ACHN (cell line): ENCODE results near the gene NT5DC4.
"Not testable (repeated sequence)": the region's sequence is repeated elsewhere in the genome, so short reads cannot be mapped to it uniquely, and the experiment has no call there.

Experiments
- DNase-seq: peaks from one replicate; pipeline ENCODE4 v3.0.0-alpha.2; 2015
- in situ Hi-C: cut with HindIII; loops from 2 replicates; pipeline ENCODE4 v1.10.0; 2017; ENCODE audit warnings: low sequenced_read_pairs, low pct_ligation_motif_present, low pct_unique_long_range_greater_than_20kb

The NT5DC4 gene

GRCh38 chr2:112694182-112694581 is 26.6 kb upstream of the NT5DC4 start:
- in situ Hi-C loops: no loop called here
- DNase-seq: no peak

GRCh38 chr2:112698834-112699515 is 21.8 kb upstream of the NT5DC4 start:
- no peak for DNase-seq
- in situ Hi-C loops: no loop called here

GRCh38 chr2:112699984-112700667 is 20.7 kb upstream of the NT5DC4 start:
- in situ Hi-C loops: no loop called here
- DNase-seq: no peak

GRCh38 chr2:112701052-112701451 is 19.8 kb upstream of the NT5DC4 start:
- in situ Hi-C loops: no loop called here
- DNase-seq: no peak

- no peak for DNase-seq
- in situ Hi-C loops: no loop called here
Observed at GRCh38 chr2:112703684-112704083, 17.1 kb upstream of the NT5DC4 start.

GRCh38 chr2:112705575-112705974 is 15.2 kb upstream of the NT5DC4 start:
- in situ Hi-C loops: no loop called here
- no peak for DNase-seq

GRCh38 chr2:112706170-112706664 is 14.6 kb upstream of the NT5DC4 start:
- DNase-seq: no peak

GRCh38 chr2:112706947-112707346 is 13.9 kb upstream of the NT5DC4 start:
- in situ Hi-C loops, DNase-seq: not testable (repeated sequence)

More at GRCh38 chr2:112706170-112706664, 14.6 kb upstream of the NT5DC4 start:
- in situ Hi-C loops: no loop called here

- in situ Hi-C loops: no loop called here
Observed at GRCh38 chr2:112708968-112709367, 11.9 kb upstream of the NT5DC4 start.

GRCh38 chr2:112709703-112710102 is 11.1 kb upstream of the NT5DC4 start:
- in situ Hi-C loops: no loop called here
- DNase-seq: no peak

More at GRCh38 chr2:112708968-112709367, 11.9 kb upstream of the NT5DC4 start:
- no peak for DNase-seq

GRCh38 chr2:112710956-112711750 is 9.7 kb upstream of the NT5DC4 start:
- in situ Hi-C loops: no loop called here
- no peak for DNase-seq

- in situ Hi-C loops: no loop called here
- no peak for DNase-seq
Observed at GRCh38 chr2:112712465-112712864, 8.4 kb upstream of the NT5DC4 start.

- in situ Hi-C loops: no loop called here
- no peak for DNase-seq
Observed at GRCh38 chr2:112712903-112713584, 7.8 kb upstream of the NT5DC4 start.

- in situ Hi-C loops: no loop called here
- no peak for DNase-seq
Observed at GRCh38 chr2:112713585-112713925, 7.3 kb upstream of the NT5DC4 start.

GRCh38 chr2:112713926-112714325 is 6.9 kb upstream of the NT5DC4 start:
- in situ Hi-C loops: no loop called here
- no peak for DNase-seq

- in situ Hi-C loops: no loop called here
- no peak for DNase-seq
Observed at GRCh38 chr2:112714331-112714730, 6.5 kb upstream of the NT5DC4 start.

- DNase-seq: peak; percentile 79
- in situ Hi-C loops: no loop called here
Observed at GRCh38 chr2:112714836-112715631, 5.8 kb upstream of the NT5DC4 start.

GRCh38 chr2:112716094-112716493 is 4.7 kb upstream of the NT5DC4 start:
- DNase-seq, in situ Hi-C loops: not testable (repeated sequence)
